Activated CD4-positive, CD25-positive, alpha-beta regulatory T cell treated with anti-CD3 and anti-CD28 coated beads, Interleukin-2, amount 50 U/mL, for 16 hours (primary cell): ENCODE measurements around the gene NKX6-2.

Experiments used
- DNase-seq: peaks from one replicate; pipeline ENCODE4 v3.0.0-alpha.2; 2020; ENCODE audit warnings: low read depth, low spot score

The NKX6-2 gene

DNA sequence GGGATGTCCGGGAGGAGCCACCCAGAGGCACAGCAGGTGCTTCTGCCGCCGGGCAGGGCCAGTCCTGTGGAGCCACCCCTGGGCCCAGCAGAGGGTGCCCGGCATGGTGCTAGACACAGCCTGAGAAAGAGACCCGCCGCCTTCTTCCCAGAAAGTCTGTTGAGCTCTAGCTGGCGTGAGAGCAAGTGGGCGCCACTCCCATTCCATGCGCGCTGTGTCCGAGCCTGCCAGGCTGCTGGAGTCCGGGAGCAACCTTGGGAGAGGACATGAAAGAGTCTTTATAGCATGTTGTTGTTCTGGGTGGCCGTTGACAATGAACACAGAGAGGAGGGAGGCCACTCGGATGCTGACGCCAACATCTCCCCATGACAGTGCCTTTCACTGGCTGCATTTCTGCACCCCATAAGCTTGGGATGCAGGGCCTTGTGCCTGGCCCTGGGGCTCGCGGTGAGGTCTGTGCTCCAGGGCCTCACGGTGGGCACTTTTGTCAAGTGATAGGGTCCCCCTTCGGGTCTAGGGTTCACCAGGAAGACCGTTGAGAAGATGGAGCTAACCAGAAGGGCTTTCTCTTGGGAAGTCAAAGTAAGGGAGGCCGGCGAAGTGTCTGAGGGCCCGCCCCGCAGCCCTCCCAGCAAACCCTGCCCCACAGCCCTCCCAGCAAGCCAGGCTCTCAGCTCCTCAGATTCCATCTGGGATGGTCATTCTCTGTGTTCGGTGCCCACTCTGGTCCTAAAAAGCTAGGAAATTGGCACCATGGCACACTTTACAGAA is 47.3 kb downstream of the NKX6-2 start:
- DNase-seq: no peak

- no peak for DNase-seq
Observed at GRCh38 chr10:132737390-132738048, 48.4 kb downstream of the NKX6-2 start.

- no peak for DNase-seq
Observed at GRCh38 chr10:132735923-132736391, 50.0 kb downstream of the NKX6-2 start.

DNA sequence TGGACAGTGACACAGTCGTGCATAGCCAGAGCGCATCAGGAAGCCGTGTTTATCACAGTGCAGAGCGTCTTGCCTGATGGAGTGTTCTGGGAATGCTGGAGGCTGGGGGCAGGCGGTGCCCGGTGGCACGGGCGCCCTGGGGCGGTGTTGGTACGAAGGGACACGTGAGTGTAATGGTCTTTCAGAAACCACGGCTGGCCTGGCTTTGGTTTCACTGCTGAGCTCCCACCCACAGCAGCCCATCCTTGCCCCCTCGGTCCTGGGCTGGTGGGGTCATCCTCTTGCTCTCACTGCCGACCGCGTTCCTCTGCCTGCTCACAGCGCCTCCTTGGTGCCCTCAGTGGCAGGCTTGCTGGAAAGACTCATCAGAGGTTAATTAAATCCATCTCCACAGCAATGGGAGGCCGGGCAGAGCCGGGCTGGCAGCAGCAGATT is 50.6 kb downstream of the NKX6-2 start:
- DNase-seq: no peak

- no peak for DNase-seq
Observed at GRCh38 chr10:132733926-132734325, 52.0 kb downstream of the NKX6-2 start.
